Neural crest cell (in vitro differentiated cells): ENCODE data around the gene OR8D1. TPM values are rescaled to one million over a fixed set of nuclear protein-coding genes. Genes with fewer than 3 reads are reported as not detected.

Experiments used
- DNase-seq: peaks from one replicate; pipeline ENCODE4 v3.0.0; 2021; ENCODE audit warnings: low read depth, mixed read lengths, low spot score
- H3K27ac Mint-ChIP-seq: one replicate; pipeline ENCODE4 v1.8.0; 2021; ENCODE audit warnings: mild to moderate bottlenecking, mixed read lengths; ENCODE audit not compliant: unreplicated experiment
- H3K27me3 Mint-ChIP-seq: 2 replicates; pipeline ENCODE4 v1.8.0; 2021; ENCODE audit warnings: low read depth, mild to moderate bottlenecking, mixed read lengths
- H3K36me3 Mint-ChIP-seq: 2 replicates; pipeline ENCODE4 v1.8.0; 2021; ENCODE audit warnings: low read depth, mild to moderate bottlenecking, mixed read lengths
- H3K4me1 Mint-ChIP-seq: 2 replicates; pipeline ENCODE4 v1.8.0; 2021; ENCODE audit warnings: mixed read lengths
- H3K4me3 Mint-ChIP-seq: one replicate; pipeline ENCODE4 v1.8.0; 2021; ENCODE audit warnings: mild to moderate bottlenecking, mixed read lengths
- H3K9me3 Mint-ChIP-seq: 2 replicates; pipeline ENCODE4 v1.8.0; 2021; ENCODE audit warnings: mixed read lengths
- long read RNA-seq: library from polyadenylated mRNA; unstranded; transcript quantifications from one replicate; pipeline ENCODE4 v2.0.0, GENCODE V29; 2020
- total RNA-seq: library from RNA; stranded (reverse); gene quantifications from 2 replicates; pipeline ENCODE4 v1.2.1, GENCODE V29; 2021
- TF ChIP-seq, protein P1 (sequence below): fragments of 200-600 bp; sonication (generic); conservative IDR thresholded peaks from 2 replicates; pipeline ENCODE4 v1.5.0; 2021; ENCODE audit warnings: antibody characterized with exemption, mild to moderate bottlenecking

OR8D1 gene
- total RNA-seq = not detected in 2 replicates
- long read RNA-seq = 0 reads

- Mint-ChIP-seq H3K27me3 (peaks cover 16% of the 10 kb centered on the region), H3K4me1 (no peaks in the 10 kb centered on the region), H3K9me3 (no peaks in the 10 kb centered on the region), H3K36me3 (no peaks in the 10 kb centered on the region), H3K4me3 (no peak within 1 kb of the TSS), H3K27ac (no peak within 1 kb of the TSS)
- DNase-seq = no peak
- TF ChIP-seq, protein P1, sequence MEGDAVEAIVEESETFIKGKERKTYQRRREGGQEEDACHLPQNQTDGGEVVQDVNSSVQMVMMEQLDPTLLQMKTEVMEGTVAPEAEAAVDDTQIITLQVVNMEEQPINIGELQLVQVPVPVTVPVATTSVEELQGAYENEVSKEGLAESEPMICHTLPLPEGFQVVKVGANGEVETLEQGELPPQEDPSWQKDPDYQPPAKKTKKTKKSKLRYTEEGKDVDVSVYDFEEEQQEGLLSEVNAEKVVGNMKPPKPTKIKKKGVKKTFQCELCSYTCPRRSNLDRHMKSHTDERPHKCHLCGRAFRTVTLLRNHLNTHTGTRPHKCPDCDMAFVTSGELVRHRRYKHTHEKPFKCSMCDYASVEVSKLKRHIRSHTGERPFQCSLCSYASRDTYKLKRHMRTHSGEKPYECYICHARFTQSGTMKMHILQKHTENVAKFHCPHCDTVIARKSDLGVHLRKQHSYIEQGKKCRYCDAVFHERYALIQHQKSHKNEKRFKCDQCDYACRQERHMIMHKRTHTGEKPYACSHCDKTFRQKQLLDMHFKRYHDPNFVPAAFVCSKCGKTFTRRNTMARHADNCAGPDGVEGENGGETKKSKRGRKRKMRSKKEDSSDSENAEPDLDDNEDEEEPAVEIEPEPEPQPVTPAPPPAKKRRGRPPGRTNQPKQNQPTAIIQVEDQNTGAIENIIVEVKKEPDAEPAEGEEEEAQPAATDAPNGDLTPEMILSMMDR = no peak
Observed at GRCh38 chr11:124313849-124314248, at the start of gene OR8D1. Gene OR8D1 (minus strand): TSS chr11:124313949. CDS start chr11:124310766, 3,183 bp downstream.

DNA sequence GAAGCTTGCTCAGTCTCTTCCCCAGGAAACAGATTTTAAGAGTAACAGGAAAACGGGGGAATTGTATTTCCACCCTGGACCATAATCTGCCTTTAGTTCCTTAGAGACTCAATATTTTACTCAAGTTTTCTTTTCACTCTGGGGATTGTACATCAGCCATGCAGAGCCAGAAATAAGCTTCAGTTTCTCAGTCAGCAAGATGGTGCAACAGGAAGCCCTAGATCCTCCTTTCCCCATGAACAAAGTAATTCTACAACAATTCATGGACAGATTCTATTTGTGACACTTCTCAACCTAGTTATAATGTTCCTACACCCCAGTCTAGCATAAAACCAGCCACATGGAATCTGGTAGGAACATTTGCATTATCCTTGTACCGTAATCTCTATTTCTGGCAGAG lies 45.8 kb upstream of the OR8D1 start:
- H3K27ac Mint-ChIP-seq = no peak overlapping the region
- TF ChIP-seq, protein P1 = no peak
- H3K9me3 Mint-ChIP-seq = no peaks in the 10 kb centered on the region

GRCh38 chr11:124346311-124346955 lies 32.7 kb upstream of the OR8D1 start:
- TF ChIP-seq, protein P1 = no peak
- H3K9me3 Mint-ChIP-seq = peaks cover 3% of the 10 kb centered on the region
- no peak overlapping the region for H3K4me3 Mint-ChIP-seq
- DNase-seq = no peak
- no peak overlapping the region for H3K27ac Mint-ChIP-seq
- peaks cover 5% of the 10 kb centered on the region for H3K27me3 Mint-ChIP-seq
- no peaks in the 10 kb centered on the region for H3K36me3 Mint-ChIP-seq
- no peaks in the 10 kb centered on the region for H3K4me1 Mint-ChIP-seq

More for the DNA sequence above, 45.8 kb upstream of the OR8D1 start:
- no peak for DNase-seq
- no peaks in the 10 kb centered on the region for H3K36me3 Mint-ChIP-seq
- no peak overlapping the region for H3K4me3 Mint-ChIP-seq
- no peaks in the 10 kb centered on the region for H3K4me1 Mint-ChIP-seq
- peaks cover 28% of the 10 kb centered on the region for H3K27me3 Mint-ChIP-seq

DNA sequence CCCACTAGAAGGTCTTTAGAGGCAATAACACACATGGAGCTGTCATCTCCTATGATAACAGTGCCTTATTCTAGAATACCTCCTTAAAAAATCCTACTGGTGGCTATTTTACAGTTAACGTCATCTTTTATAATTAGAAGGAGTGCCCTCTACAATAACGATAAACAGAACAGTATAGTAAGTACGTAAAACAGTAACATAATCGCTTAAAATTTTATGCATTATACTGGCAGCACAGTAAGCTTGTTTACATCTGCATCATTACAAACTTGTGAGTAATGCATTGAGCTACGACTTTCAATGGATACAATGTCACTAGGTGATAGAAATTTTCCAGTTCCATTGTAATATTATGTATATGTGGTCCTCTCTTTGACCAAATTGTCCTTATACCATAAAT lies 30.6 kb upstream of the OR8D1 start:
- Mint-ChIP-seq H3K36me3 (no peaks in the 10 kb centered on the region), H3K27ac (no peak overlapping the region), H3K27me3 (peaks cover 2% of the 10 kb centered on the region), H3K9me3 (no peaks in the 10 kb centered on the region), H3K4me3 (no peak overlapping the region), H3K4me1 (no peaks in the 10 kb centered on the region)
- TF ChIP-seq, protein P1 = no peak
- DNase-seq = no peak

GRCh38 chr11:124340142-124340447 lies 26.3 kb upstream of the OR8D1 start:
- TF ChIP-seq, protein P1 = no peak
- no peaks in the 10 kb centered on the region for H3K36me3 Mint-ChIP-seq
- peaks cover 2% of the 10 kb centered on the region for H3K9me3 Mint-ChIP-seq
- H3K27ac Mint-ChIP-seq = no peak overlapping the region
- no peak overlapping the region for H3K4me3 Mint-ChIP-seq
- DNase-seq = no peak
- no peaks in the 10 kb centered on the region for H3K4me1 Mint-ChIP-seq
- H3K27me3 Mint-ChIP-seq = no peaks in the 10 kb centered on the region
